ENCODE data around the gene SP1.
A peak's percentile ranks its signal among the peaks of the same experiment; 100 is the strongest.
"Not testable (repeated sequence)": the region's sequence is repeated elsewhere in the genome, so short reads cannot be mapped to it uniquely, and the experiment has no call there.

Gene SP1

GRCh38 chr12:53361638-53362037 is 18.3 kb upstream of the SP1 start:
- not testable (repeated sequence) for DNase-seq (ENCODE audit: low spot score)

- DNase-seq (ENCODE audit: low spot score), result no peak
Measured at GRCh38 chr12:53365245-53365904, 14.6 kb upstream of the SP1 start.

GRCh38 chr12:53373554-53374133 is 6.3 kb upstream of the SP1 start:
- DNase-seq (ENCODE audit: low spot score), result not testable (repeated sequence)

- not testable (repeated sequence) for DNase-seq (ENCODE audit: low spot score)
Measured at GRCh38 chr12:53374277-53374676, 5.7 kb upstream of the SP1 start.

GRCh38 chr12:53376747-53377146 is 3.2 kb upstream of the SP1 start:
- no peak for DNase-seq (ENCODE audit: low spot score)

- no peak for DNase-seq (ENCODE audit: low spot score)
Measured at GRCh38 chr12:53378222-53378621, 1.8 kb upstream of the SP1 start.

GRCh38 chr12:53378724-53379388 is 1.1 kb upstream of the SP1 start:
- no peak for DNase-seq (ENCODE audit: low spot score)

GRCh38 chr12:53379389-53380103 is 430 bp upstream of the SP1 start:
- peak; percentile 100 for DNase-seq (ENCODE audit: low spot score)

- DNase-seq (ENCODE audit: low spot score), result peak; percentile 68
Measured at GRCh38 chr12:53380794-53381730, 1.1 kb downstream of the SP1 start.

GRCh38 chr12:53381731-53382630 is 2.0 kb downstream of the SP1 start:
- peak; percentile 73 for DNase-seq (ENCODE audit: low spot score)

GRCh38 chr12:53383258-53383657 is 3.3 kb downstream of the SP1 start:
- DNase-seq (ENCODE audit: low spot score), result no peak

GRCh38 chr12:53386381-53386780 is 6.4 kb downstream of the SP1 start:
- DNase-seq (ENCODE audit: low spot score), result not testable (repeated sequence)

- DNase-seq (ENCODE audit: low spot score), result no peak
Measured at GRCh38 chr12:53388932-53389331, 9.0 kb downstream of the SP1 start.

GRCh38 chr12:53389702-53390101 is 9.7 kb downstream of the SP1 start:
- DNase-seq (ENCODE audit: low spot score), result no peak

GRCh38 chr12:53391724-53392123 is 11.7 kb downstream of the SP1 start:
- DNase-seq (ENCODE audit: low spot score), result no peak

GRCh38 chr12:53399896-53400295 is 19.9 kb downstream of the SP1 start:
- DNase-seq (ENCODE audit: low spot score), result no peak

- not testable (repeated sequence) for DNase-seq (ENCODE audit: low spot score)
Measured at GRCh38 chr12:53402351-53402750, 22.4 kb downstream of the SP1 start.

- no peak for DNase-seq (ENCODE audit: low spot score)
Measured at GRCh38 chr12:53402871-53403270, 22.9 kb downstream of the SP1 start.

GRCh38 chr12:53410951-53411350 is 31.0 kb downstream of the SP1 start:
- no peak for DNase-seq (ENCODE audit: low spot score)

GRCh38 chr12:53413485-53414204 is 33.7 kb downstream of the SP1 start:
- no peak for DNase-seq (ENCODE audit: low spot score)

Data from ecto neural progenitor cell (in vitro differentiated cells).